ENCODE measurements around the gene EBI3.
"Not testable (repeated sequence)": the region's sequence is repeated elsewhere in the genome, so short reads cannot be mapped to it uniquely, and the experiment has no call there.

EBI3 gene

GRCh38 chr19:4234862-4235201, 5.5 kb downstream of the EBI3 start:
- peak; percentile 2 for DNase-seq (ENCODE audit: low spot score)

- DNase-seq (ENCODE audit: low spot score), result not testable (repeated sequence)
Observed at GRCh38 chr19:4237510-4237909, 8.2 kb downstream of the EBI3 start.

- no peak for DNase-seq (ENCODE audit: low spot score)
Observed at GRCh38 chr19:4238831-4239230, 9.5 kb downstream of the EBI3 start.

GRCh38 chr19:4241824-4242430, 12.6 kb downstream of the EBI3 start:
- DNase-seq (ENCODE audit: low spot score), result no peak

- DNase-seq (ENCODE audit: low spot score), result not testable (repeated sequence)
Observed at GRCh38 chr19:4245938-4246337, 16.6 kb downstream of the EBI3 start.

- DNase-seq (ENCODE audit: low spot score), result peak; percentile 99
Observed at GRCh38 chr19:4246767-4247593, 17.7 kb downstream of the EBI3 start, which contains the start of gene YJU2. TSS of gene YJU2 (plus strand) at chr19:4247080. CDS start at chr19:4247147, 67 bp downstream.

- DNase-seq (ENCODE audit: low spot score), result no peak
Observed at GRCh38 chr19:4256563-4256962, 27.2 kb downstream of the EBI3 start.

- no peak for DNase-seq (ENCODE audit: low spot score)
Observed at GRCh38 chr19:4257025-4257424, 27.7 kb downstream of the EBI3 start.

GRCh38 chr19:4258181-4258580, 28.9 kb downstream of the EBI3 start:
- DNase-seq (ENCODE audit: low spot score), result no peak

GRCh38 chr19:4260613-4261191, 31.4 kb downstream of the EBI3 start:
- DNase-seq (ENCODE audit: low spot score), result no peak

GRCh38 chr19:4264812-4265211, 35.5 kb downstream of the EBI3 start:
- DNase-seq (ENCODE audit: low spot score), result no peak

- no peak for DNase-seq (ENCODE audit: low spot score)
Observed at GRCh38 chr19:4266253-4267000, 37.1 kb downstream of the EBI3 start.

- peak; percentile 77 for DNase-seq (ENCODE audit: low spot score)
Observed at GRCh38 chr19:4267101-4267900, 38.0 kb downstream of the EBI3 start.

- DNase-seq (ENCODE audit: low spot score), result no peak
Observed at GRCh38 chr19:4267901-4268815, 38.8 kb downstream of the EBI3 start.

GRCh38 chr19:4268816-4269430, 39.6 kb downstream of the EBI3 start:
- DNase-seq (ENCODE audit: low spot score), result no peak

- DNase-seq (ENCODE audit: low spot score), result no peak
Observed at GRCh38 chr19:4272894-4273293, 43.6 kb downstream of the EBI3 start.

- not testable (repeated sequence) for DNase-seq (ENCODE audit: low spot score)
Observed at GRCh38 chr19:4274321-4274686, 45.0 kb downstream of the EBI3 start.

GRCh38 chr19:4277191-4277696, 47.9 kb downstream of the EBI3 start:
- no peak for DNase-seq (ENCODE audit: low spot score)

- DNase-seq (ENCODE audit: low spot score), result no peak
Observed at GRCh38 chr19:4278010-4278409, 48.7 kb downstream of the EBI3 start.

Measured in AG20443 (cell line).